GM18505 (cell line): ENCODE data around the gene STAC3.

Experiments used
- ATAC-seq: cut with Tn5 transposase; IDR thresholded peaks from one replicate; pipeline ENCODE4 v1.9.1; 2021; ENCODE audit not compliant: unreplicated experiment
- POLR2A ChIP-seq: IDR thresholded peaks from 4 replicates; pipeline ENCODE4 v1.6.1; 2011; ENCODE audit warnings: borderline replicate concordance; ENCODE audit not compliant: insufficient read depth, insufficient read length; ENCODE audit errors: extremely low read depth

Gene STAC3

GRCh38 chr12:57201631-57202030 is 49.4 kb downstream of the STAC3 start:
- no peak for ATAC-seq
- TF ChIP-seq POLR2A, result no peak

GRCh38 chr12:57201219-57201618 is 49.8 kb downstream of the STAC3 start:
- no peak for TF ChIP-seq POLR2A
- no peak for ATAC-seq

GRCh38 chr12:57200497-57200896 is 50.5 kb downstream of the STAC3 start:
- TF ChIP-seq POLR2A, result no peak
- ATAC-seq, result no peak

GRCh38 chr12:57199191-57199590 is 51.8 kb downstream of the STAC3 start:
- no peak for TF ChIP-seq POLR2A
- ATAC-seq, result no peak

- ATAC-seq, result no peak
- TF ChIP-seq POLR2A, result no peak
Measured at GRCh38 chr12:57198329-57198728, 52.7 kb downstream of the STAC3 start.

GRCh38 chr12:57196956-57197355 is 54.0 kb downstream of the STAC3 start:
- ATAC-seq, result no peak
- TF ChIP-seq POLR2A, result no peak

GRCh38 chr12:57196439-57196838 is 54.5 kb downstream of the STAC3 start:
- TF ChIP-seq POLR2A, result no peak
- no peak for ATAC-seq

- no peak for TF ChIP-seq POLR2A
Measured at GRCh38 chr12:57195611-57196371, 55.2 kb downstream of the STAC3 start.

GRCh38 chr12:57195186-57195585 is 55.8 kb downstream of the STAC3 start:
- no peak for TF ChIP-seq POLR2A
- no peak for ATAC-seq

More at GRCh38 chr12:57195611-57196371, 55.2 kb downstream of the STAC3 start:
- ATAC-seq, result no peak

GRCh38 chr12:57194253-57194652 is 56.7 kb downstream of the STAC3 start:
- no peak for TF ChIP-seq POLR2A
- ATAC-seq, result no peak

- no peak for ATAC-seq
- no peak for TF ChIP-seq POLR2A
Measured at GRCh38 chr12:57193706-57194245, 57.2 kb downstream of the STAC3 start.
